ENCODE measurements around the gene PRKN. TPM values are rescaled to one million over a fixed set of nuclear protein-coding genes. Genes with fewer than 3 reads are reported as not detected.

Gene PRKN
- polyA plus RNA-seq, 1 donor from 2014 or later = 1.2 TPM

DNA sequence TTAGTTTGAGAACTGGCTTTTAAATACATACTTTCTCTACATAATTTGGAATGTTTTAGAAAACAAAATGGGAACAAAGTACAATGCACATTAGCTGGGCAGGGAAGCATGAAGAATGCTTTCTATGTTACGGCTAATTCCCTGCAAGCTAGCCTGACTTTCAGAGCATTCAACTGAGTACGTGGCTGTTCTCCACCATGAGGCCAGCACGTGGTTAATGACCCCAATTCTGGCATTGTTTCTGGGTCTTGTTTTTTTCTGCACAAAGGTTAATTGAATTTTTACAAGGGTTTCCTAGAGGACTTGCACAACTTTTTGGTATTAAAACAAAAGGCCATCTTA, 1245.1 kb downstream of the PRKN start:
- no peaks in the 10 kb centered on the region for H3K9me2 ChIP-seq (ENCODE audit: insufficient read depth, low read length)
- no peaks in the 10 kb centered on the region for H3K27me3 ChIP-seq (ENCODE audit: insufficient read depth, low read depth, low read length)
- H3K4me2 ChIP-seq (ENCODE audit: low read length) = no peak overlapping the region
- no peaks in the 10 kb centered on the region for H3F3A ChIP-seq (ENCODE audit: insufficient read depth, low read length, poor library complexity, severe bottlenecking)
- H4K20me1 ChIP-seq (ENCODE audit: insufficient read depth) = no peaks in the 10 kb centered on the region
- no peak overlapping the region for H3K27ac ChIP-seq (ENCODE audit: low read length)
- TF ChIP-seq EP300 (conservative IDR thresholded peaks at IDR 0.05; ENCODE audit: poor library complexity, severe bottlenecking) (no peak), SMC3 (conservative IDR thresholded peaks at IDR 0.05; ENCODE audit: poor library complexity) (no peak), RAD21 (conservative IDR thresholded peaks at IDR 0.05) (no peak), TAF1 (IDR thresholded peaks at IDR 0.05; ENCODE audit: low read depth) (no peak), POLR2AphosphoS5 (IDR thresholded peaks at IDR 0.05) (no peak), EZH2 (IDR thresholded peaks at IDR 0.05; ENCODE audit: borderline replicate concordance, insufficient read depth, low read length, poor library complexity, severe bottlenecking) (no peak), MXI1 (conservative IDR thresholded peaks at IDR 0.05; ENCODE audit: poor library complexity, severe bottlenecking) (no peak)
- TF ChIP-seq, protein P1, sequence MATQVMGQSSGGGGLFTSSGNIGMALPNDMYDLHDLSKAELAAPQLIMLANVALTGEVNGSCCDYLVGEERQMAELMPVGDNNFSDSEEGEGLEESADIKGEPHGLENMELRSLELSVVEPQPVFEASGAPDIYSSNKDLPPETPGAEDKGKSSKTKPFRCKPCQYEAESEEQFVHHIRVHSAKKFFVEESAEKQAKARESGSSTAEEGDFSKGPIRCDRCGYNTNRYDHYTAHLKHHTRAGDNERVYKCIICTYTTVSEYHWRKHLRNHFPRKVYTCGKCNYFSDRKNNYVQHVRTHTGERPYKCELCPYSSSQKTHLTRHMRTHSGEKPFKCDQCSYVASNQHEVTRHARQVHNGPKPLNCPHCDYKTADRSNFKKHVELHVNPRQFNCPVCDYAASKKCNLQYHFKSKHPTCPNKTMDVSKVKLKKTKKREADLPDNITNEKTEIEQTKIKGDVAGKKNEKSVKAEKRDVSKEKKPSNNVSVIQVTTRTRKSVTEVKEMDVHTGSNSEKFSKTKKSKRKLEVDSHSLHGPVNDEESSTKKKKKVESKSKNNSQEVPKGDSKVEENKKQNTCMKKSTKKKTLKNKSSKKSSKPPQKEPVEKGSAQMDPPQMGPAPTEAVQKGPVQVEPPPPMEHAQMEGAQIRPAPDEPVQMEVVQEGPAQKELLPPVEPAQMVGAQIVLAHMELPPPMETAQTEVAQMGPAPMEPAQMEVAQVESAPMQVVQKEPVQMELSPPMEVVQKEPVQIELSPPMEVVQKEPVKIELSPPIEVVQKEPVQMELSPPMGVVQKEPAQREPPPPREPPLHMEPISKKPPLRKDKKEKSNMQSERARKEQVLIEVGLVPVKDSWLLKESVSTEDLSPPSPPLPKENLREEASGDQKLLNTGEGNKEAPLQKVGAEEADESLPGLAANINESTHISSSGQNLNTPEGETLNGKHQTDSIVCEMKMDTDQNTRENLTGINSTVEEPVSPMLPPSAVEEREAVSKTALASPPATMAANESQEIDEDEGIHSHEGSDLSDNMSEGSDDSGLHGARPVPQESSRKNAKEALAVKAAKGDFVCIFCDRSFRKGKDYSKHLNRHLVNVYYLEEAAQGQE (IDR thresholded peaks at IDR 0.05; ENCODE audit: borderline replicate concordance) = no peak
- TF ChIP-seq, protein P2, sequence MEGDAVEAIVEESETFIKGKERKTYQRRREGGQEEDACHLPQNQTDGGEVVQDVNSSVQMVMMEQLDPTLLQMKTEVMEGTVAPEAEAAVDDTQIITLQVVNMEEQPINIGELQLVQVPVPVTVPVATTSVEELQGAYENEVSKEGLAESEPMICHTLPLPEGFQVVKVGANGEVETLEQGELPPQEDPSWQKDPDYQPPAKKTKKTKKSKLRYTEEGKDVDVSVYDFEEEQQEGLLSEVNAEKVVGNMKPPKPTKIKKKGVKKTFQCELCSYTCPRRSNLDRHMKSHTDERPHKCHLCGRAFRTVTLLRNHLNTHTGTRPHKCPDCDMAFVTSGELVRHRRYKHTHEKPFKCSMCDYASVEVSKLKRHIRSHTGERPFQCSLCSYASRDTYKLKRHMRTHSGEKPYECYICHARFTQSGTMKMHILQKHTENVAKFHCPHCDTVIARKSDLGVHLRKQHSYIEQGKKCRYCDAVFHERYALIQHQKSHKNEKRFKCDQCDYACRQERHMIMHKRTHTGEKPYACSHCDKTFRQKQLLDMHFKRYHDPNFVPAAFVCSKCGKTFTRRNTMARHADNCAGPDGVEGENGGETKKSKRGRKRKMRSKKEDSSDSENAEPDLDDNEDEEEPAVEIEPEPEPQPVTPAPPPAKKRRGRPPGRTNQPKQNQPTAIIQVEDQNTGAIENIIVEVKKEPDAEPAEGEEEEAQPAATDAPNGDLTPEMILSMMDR (IDR thresholded peaks at IDR 0.05; ENCODE audit: poor library complexity, severe bottlenecking) = no peak
- H3K9ac ChIP-seq (ENCODE audit: low read length) = no peak overlapping the region
- H3K4me3 ChIP-seq (ENCODE audit: low read length) = no peak overlapping the region
- no peaks in the 10 kb centered on the region for H3K36me3 ChIP-seq (ENCODE audit: insufficient read depth, low read length)
- H2AFZ ChIP-seq (ENCODE audit: low read depth, low read length) = no peak overlapping the region
- no peaks in the 10 kb centered on the region for H3K9me3 ChIP-seq (ENCODE audit: low read length)
- H3K79me2 ChIP-seq (replicated peaks; ENCODE audit: insufficient read depth, low read length) = no peaks in the 10 kb centered on the region

DNA sequence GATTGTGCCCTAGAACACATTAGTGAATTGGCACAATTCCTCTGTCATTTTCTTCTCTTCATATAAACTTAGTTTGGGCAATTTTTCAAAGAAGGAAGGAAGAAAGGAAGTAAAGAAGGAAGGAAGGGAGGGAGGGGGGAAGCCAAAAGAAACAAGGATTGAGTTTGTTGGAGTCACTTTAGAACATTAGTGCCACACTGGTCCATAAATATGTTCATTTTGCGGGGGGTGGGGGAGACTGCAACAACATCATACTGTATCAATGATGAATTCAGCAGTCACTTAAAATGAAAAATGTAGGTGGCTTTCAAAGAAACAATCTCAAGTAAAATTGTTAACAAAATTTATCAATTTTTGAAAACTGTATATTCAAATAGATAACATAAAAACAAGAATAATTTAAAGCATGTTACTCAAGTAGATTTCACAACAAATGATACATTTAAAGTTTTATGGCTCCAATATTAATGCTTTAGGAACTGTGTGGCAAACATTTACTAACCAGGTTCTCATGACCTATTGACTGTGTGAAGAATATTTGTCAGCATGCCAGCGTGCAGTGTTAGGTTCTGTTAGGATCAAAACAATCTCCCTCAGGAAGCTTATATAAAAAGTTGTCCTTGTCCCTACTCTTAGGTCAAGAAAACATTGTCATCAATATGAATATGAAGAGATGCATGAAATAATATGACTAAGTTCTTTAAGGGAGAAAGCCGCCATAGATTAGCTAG, 1245.6 kb downstream of the PRKN start:
- Histone ChIP-seq H4K20me1 (ENCODE audit: insufficient read depth) (no peaks in the 10 kb centered on the region), H2AFZ (ENCODE audit: low read depth, low read length) (no peak overlapping the region), H3K4me2 (ENCODE audit: low read length) (no peak overlapping the region), H3K27ac (ENCODE audit: low read length) (no peak overlapping the region), H3K9ac (ENCODE audit: low read length) (no peak overlapping the region), H3K4me3 (ENCODE audit: low read length) (no peak overlapping the region), H3K79me2 (replicated peaks; ENCODE audit: insufficient read depth, low read length) (no peaks in the 10 kb centered on the region), H3K36me3 (ENCODE audit: insufficient read depth, low read length) (no peaks in the 10 kb centered on the region), H3K9me3 (ENCODE audit: low read length) (no peaks in the 10 kb centered on the region), H3F3A (ENCODE audit: insufficient read depth, low read length, poor library complexity, severe bottlenecking) (no peaks in the 10 kb centered on the region), H3K27me3 (ENCODE audit: insufficient read depth, low read depth, low read length) (no peaks in the 10 kb centered on the region), H3K9me2 (ENCODE audit: insufficient read depth, low read length) (no peaks in the 10 kb centered on the region)
- TF ChIP-seq RAD21 (conservative IDR thresholded peaks at IDR 0.05) (no peak), EP300 (conservative IDR thresholded peaks at IDR 0.05; ENCODE audit: poor library complexity, severe bottlenecking) (no peak), EZH2 (IDR thresholded peaks at IDR 0.05; ENCODE audit: borderline replicate concordance, insufficient read depth, low read length, poor library complexity, severe bottlenecking) (no peak), MXI1 (conservative IDR thresholded peaks at IDR 0.05; ENCODE audit: poor library complexity, severe bottlenecking) (no peak), SMC3 (conservative IDR thresholded peaks at IDR 0.05; ENCODE audit: poor library complexity) (no peak), POLR2AphosphoS5 (IDR thresholded peaks at IDR 0.05) (no peak), TAF1 (IDR thresholded peaks at IDR 0.05; ENCODE audit: low read depth) (no peak)
- TF ChIP-seq, protein P2 (IDR thresholded peaks at IDR 0.05; ENCODE audit: poor library complexity, severe bottlenecking) = no peak
- TF ChIP-seq, protein P1 (IDR thresholded peaks at IDR 0.05; ENCODE audit: borderline replicate concordance) = no peak

All from neural cell (in vitro differentiated cells).